ENCODE results near the gene DMD. TPM values are rescaled to one million over a fixed set of nuclear protein-coding genes. Genes with fewer than 3 reads are reported as not detected.

Gene DMD
- total and polyA plus RNA-seq, 2 donors (not counting 1 experiment from before 2014, with no cell fraction given), result 5.1 to 7.2 TPM

GRCh38 chrX:32084757-32085156 lies 1126.6 kb downstream of the DMD start:
- H3K79me2 ChIP-seq (ENCODE audit: control insufficient read depth, insufficient read depth, low read length), result no peaks in the 10 kb centered on the region
- H3K27ac ChIP-seq (ENCODE audit: insufficient read depth, low read length), result no peak overlapping the region
- no peak overlapping the region for H3K4me3 ChIP-seq (replicated peaks in 1 of 4; ENCODE audit: control extremely low read depth in 1 of 4, insufficient read depth in 1 of 4, low read depth in 3 of 4, low read length in 4 of 4)
- no peak overlapping the region for H2AFZ ChIP-seq (ENCODE audit: low read length)
- no peaks in the 10 kb centered on the region for H3K9me3 ChIP-seq (ENCODE audit: control insufficient read depth, insufficient read depth, low read depth, low read length)
- TF ChIP-seq CTCF (conservative IDR thresholded peaks at IDR 0.05 in 1 of 2, IDR thresholded peaks at IDR 0.05 in 1 of 2; ENCODE audit: low read depth in 1 of 2, low read length in 2 of 2) (no peak), EZH2 (IDR thresholded peaks at IDR 0.05; ENCODE audit: low read length, missing control alignments) (no peak)
- no peaks in the 10 kb centered on the region for H3K27me3 ChIP-seq (ENCODE audit: control insufficient read depth, insufficient read depth, low read length)
- H3K4me1 ChIP-seq (ENCODE audit: control insufficient read depth, extremely low read depth, insufficient read depth, low read length), result no peaks in the 10 kb centered on the region
- H3K9ac ChIP-seq (ENCODE audit: insufficient read depth, low read length), result no peak overlapping the region
- no peaks in the 10 kb centered on the region for H4K20me1 ChIP-seq (ENCODE audit: control insufficient read depth, extremely low read depth, insufficient read depth, low read length)
- H3K4me2 ChIP-seq (ENCODE audit: extremely low read depth, insufficient read depth, low read length), result no peak overlapping the region
- no peak for DNase-seq (ENCODE audit: low read depth in 2 of 2)
- no peaks in the 10 kb centered on the region for H3K36me3 ChIP-seq (ENCODE audit: control insufficient read depth, insufficient read depth, low read length)

GRCh38 chrX:32048285-32048684 lies 1163.1 kb downstream of the DMD start:
- no peak overlapping the region for H3K4me2 ChIP-seq (ENCODE audit: extremely low read depth, insufficient read depth, low read length)
- H3K27ac ChIP-seq (ENCODE audit: insufficient read depth, low read length), result no peak overlapping the region
- no peaks in the 10 kb centered on the region for H3K79me2 ChIP-seq (ENCODE audit: control insufficient read depth, insufficient read depth, low read length)
- TF ChIP-seq EZH2 (IDR thresholded peaks at IDR 0.05; ENCODE audit: low read length, missing control alignments) (no peak), CTCF (conservative IDR thresholded peaks at IDR 0.05 in 1 of 2, IDR thresholded peaks at IDR 0.05 in 1 of 2; ENCODE audit: low read depth in 1 of 2, low read length in 2 of 2) (no peak)
- no peak overlapping the region for H3K4me3 ChIP-seq (replicated peaks in 1 of 4; ENCODE audit: control extremely low read depth in 1 of 4, insufficient read depth in 1 of 4, low read depth in 3 of 4, low read length in 4 of 4)
- DNase-seq (ENCODE audit: low read depth in 2 of 2), result no peak
- H3K9ac ChIP-seq (ENCODE audit: insufficient read depth, low read length), result no peak overlapping the region
- H4K20me1 ChIP-seq (ENCODE audit: control insufficient read depth, extremely low read depth, insufficient read depth, low read length), result no peaks in the 10 kb centered on the region
- H3K36me3 ChIP-seq (ENCODE audit: control insufficient read depth, insufficient read depth, low read length), result no peaks in the 10 kb centered on the region
- H3K4me1 ChIP-seq (ENCODE audit: control insufficient read depth, extremely low read depth, insufficient read depth, low read length), result no peaks in the 10 kb centered on the region
- H2AFZ ChIP-seq (ENCODE audit: low read length), result no peak overlapping the region
- H3K27me3 ChIP-seq (ENCODE audit: control insufficient read depth, insufficient read depth, low read length), result no peaks in the 10 kb centered on the region
- H3K9me3 ChIP-seq (ENCODE audit: control insufficient read depth, insufficient read depth, low read depth, low read length), result no peaks in the 10 kb centered on the region

- no peak for DNase-seq (ENCODE audit: low read depth in 2 of 2)
- H3K4me1 ChIP-seq (ENCODE audit: control insufficient read depth, extremely low read depth, insufficient read depth, low read length), result no peaks in the 10 kb centered on the region
These were observed 1166.2 kb downstream of the DMD start for GRCh38 chrX:32045149-32045548.

More at GRCh38 chrX:32045149-32045548, 1166.2 kb downstream of the DMD start:
- H4K20me1 ChIP-seq (ENCODE audit: control insufficient read depth, extremely low read depth, insufficient read depth, low read length), result no peaks in the 10 kb centered on the region
- no peak overlapping the region for H3K27ac ChIP-seq (ENCODE audit: insufficient read depth, low read length)
- H3K4me2 ChIP-seq (ENCODE audit: extremely low read depth, insufficient read depth, low read length), result no peak overlapping the region
- H3K79me2 ChIP-seq (ENCODE audit: control insufficient read depth, insufficient read depth, low read length), result no peaks in the 10 kb centered on the region
- H3K9me3 ChIP-seq (ENCODE audit: control insufficient read depth, insufficient read depth, low read depth, low read length), result no peaks in the 10 kb centered on the region
- H3K9ac ChIP-seq (ENCODE audit: insufficient read depth, low read length), result no peak overlapping the region
- no peaks in the 10 kb centered on the region for H3K27me3 ChIP-seq (ENCODE audit: control insufficient read depth, insufficient read depth, low read length)
- no peak overlapping the region for H3K4me3 ChIP-seq (replicated peaks in 1 of 4; ENCODE audit: control extremely low read depth in 1 of 4, insufficient read depth in 1 of 4, low read depth in 3 of 4, low read length in 4 of 4)
- H2AFZ ChIP-seq (ENCODE audit: low read length), result no peak overlapping the region
- no peaks in the 10 kb centered on the region for H3K36me3 ChIP-seq (ENCODE audit: control insufficient read depth, insufficient read depth, low read length)
- TF ChIP-seq CTCF (conservative IDR thresholded peaks at IDR 0.05 in 1 of 2, IDR thresholded peaks at IDR 0.05 in 1 of 2; ENCODE audit: low read depth in 1 of 2, low read length in 2 of 2) (no peak), EZH2 (IDR thresholded peaks at IDR 0.05; ENCODE audit: low read length, missing control alignments) (no peak)
